T-helper 17 cell (primary cell): ENCODE data around the gene ABI1. TPM values are rescaled to one million over a fixed set of nuclear protein-coding genes. Genes with fewer than 3 reads are reported as not detected.

Experiments
- ATAC-seq: fragments of 150-1000 bp; cut with Tn5 transposase; 2 replicates; pipeline ENCODE4 v1.10.0; 2021; ENCODE audit warnings: mild to moderate bottlenecking, moderate library complexity
- DNase-seq, 3 donors: peaks; one replicate each; pipeline versions ENCODE4 v3.0.0 to v3.0.0-alpha.2; 2020 to 2021
- H3K9me3 ChIP-seq: one replicate; pipeline ENCODE4 v1.7.0; 2013; ENCODE audit warnings: low read length, mild to moderate bottlenecking; ENCODE audit not compliant: control insufficient read depth, poor library complexity, severe bottlenecking
- H3K27ac Mint-ChIP-seq: one replicate; pipeline ENCODE4 v1.8.0; 2022; ENCODE audit warnings: mild to moderate bottlenecking, moderate library complexity, mixed read lengths
- H3K27me3 Mint-ChIP-seq: one replicate; pipeline ENCODE4 v1.8.0; 2022; ENCODE audit warnings: mixed read lengths
- H3K36me3 Mint-ChIP-seq: one replicate; pipeline ENCODE4 v1.8.0; 2022; ENCODE audit warnings: low read depth, mixed read lengths
- H3K4me1 Mint-ChIP-seq: one replicate; pipeline ENCODE4 v1.8.0; 2022; ENCODE audit warnings: mild to moderate bottlenecking, mixed read lengths
- H3K4me3 Mint-ChIP-seq: one replicate; pipeline ENCODE4 v1.8.0; 2022; ENCODE audit warnings: mild to moderate bottlenecking, moderate library complexity, mixed read lengths
- total RNA-seq, 4 donors: library from RNA in 2 of 4; stranded (reverse) in 2 of 4; gene quantifications; one replicate each; pipeline ENCODE4 v1.2.3 and lab custom pipeline; 2022 to 2026

The ABI1 gene
- total RNA-seq, 2 donors from 2014 or later, result 75.5 to 99.4 TPM

- ATAC-seq (no peak), DNase-seq (no peak)
- Mint-ChIP-seq H3K36me3 (no peaks in the 10 kb centered on the region), H3K4me3 (no peak overlapping the region), H3K27me3 (no peaks in the 10 kb centered on the region), H3K4me1 (peaks cover 50% of the 10 kb centered on the region), H3K27ac (peak overlapping the region; percentile 2)
- no peaks in the 10 kb centered on the region for H3K9me3 ChIP-seq
Measured at GRCh38 chr10:26806557-26806956, 54.2 kb downstream of the ABI1 start.

GRCh38 chr10:26805567-26806245 lies 55.1 kb downstream of the ABI1 start:
- H3K27me3 Mint-ChIP-seq, result no peaks in the 10 kb centered on the region
- H3K36me3 Mint-ChIP-seq, result no peaks in the 10 kb centered on the region
- DNase-seq (no peak), ATAC-seq (peak; percentile 18)
- H3K27ac Mint-ChIP-seq, result peak overlapping the region; percentile 2
- H3K4me3 Mint-ChIP-seq, result peak overlapping the region; percentile 68
- no peaks in the 10 kb centered on the region for H3K9me3 ChIP-seq
- H3K4me1 Mint-ChIP-seq, result peaks cover 54% of the 10 kb centered on the region

GRCh38 chr10:26804418-26805393 lies 56.1 kb downstream of the ABI1 start:
- H3K36me3 Mint-ChIP-seq, result no peaks in the 10 kb centered on the region
- no peak for DNase-seq
- H3K4me3 Mint-ChIP-seq, result peak overlapping the region; percentile 36
- peak; percentile 55 for ATAC-seq
- H3K27me3 Mint-ChIP-seq, result no peaks in the 10 kb centered on the region
- H3K27ac Mint-ChIP-seq, result peak overlapping the region; percentile 66
- H3K9me3 ChIP-seq, result no peaks in the 10 kb centered on the region
- H3K4me1 Mint-ChIP-seq, result peaks cover 60% of the 10 kb centered on the region

GRCh38 chr10:26803849-26804248 lies 56.9 kb downstream of the ABI1 start:
- H3K9me3 ChIP-seq, result no peaks in the 10 kb centered on the region
- Mint-ChIP-seq H3K4me1 (peaks cover 61% of the 10 kb centered on the region), H3K36me3 (no peaks in the 10 kb centered on the region), H3K27ac (no peak overlapping the region), H3K27me3 (no peaks in the 10 kb centered on the region), H3K4me3 (no peak overlapping the region)
- ATAC-seq (no peak), DNase-seq (no peak)

- H3K4me1 Mint-ChIP-seq, result peaks cover 65% of the 10 kb centered on the region
- no peak for ATAC-seq
- H3K27me3 Mint-ChIP-seq, result no peaks in the 10 kb centered on the region
- H3K36me3 Mint-ChIP-seq, result no peaks in the 10 kb centered on the region
- H3K4me3 Mint-ChIP-seq, result peak overlapping the region; percentile 47
- DNase-seq, result no peak
- no peaks in the 10 kb centered on the region for H3K9me3 ChIP-seq
- no peak overlapping the region for H3K27ac Mint-ChIP-seq
Measured at GRCh38 chr10:26802527-26802926, 58.2 kb downstream of the ABI1 start.

GRCh38 chr10:26801831-26802230 lies 58.9 kb downstream of the ABI1 start:
- Mint-ChIP-seq H3K27ac (no peak overlapping the region), H3K4me3 (no peak overlapping the region), H3K4me1 (peaks cover 65% of the 10 kb centered on the region), H3K36me3 (no peaks in the 10 kb centered on the region), H3K27me3 (no peaks in the 10 kb centered on the region)
- no peaks in the 10 kb centered on the region for H3K9me3 ChIP-seq
- ATAC-seq (no peak), DNase-seq (no peak)

- H3K27ac Mint-ChIP-seq, result peak overlapping the region; percentile 21
Measured at GRCh38 chr10:26801274-26801673, 59.5 kb downstream of the ABI1 start.

GRCh38 chr10:26800468-26800867 lies 60.3 kb downstream of the ABI1 start:
- no peaks in the 10 kb centered on the region for H3K9me3 ChIP-seq
- peaks cover 3% of the 10 kb centered on the region for H3K36me3 Mint-ChIP-seq
- H3K4me3 Mint-ChIP-seq, result no peak overlapping the region
- H3K4me1 Mint-ChIP-seq, result peaks cover 52% of the 10 kb centered on the region
- DNase-seq (no peak), ATAC-seq (no peak)
- H3K27me3 Mint-ChIP-seq, result no peaks in the 10 kb centered on the region
- peak overlapping the region; percentile 21 for H3K27ac Mint-ChIP-seq

More at GRCh38 chr10:26801274-26801673, 59.5 kb downstream of the ABI1 start:
- Mint-ChIP-seq H3K27me3 (no peaks in the 10 kb centered on the region), H3K36me3 (no peaks in the 10 kb centered on the region), H3K4me3 (no peak overlapping the region), H3K4me1 (peaks cover 60% of the 10 kb centered on the region)
- H3K9me3 ChIP-seq, result no peaks in the 10 kb centered on the region
- DNase-seq, result no peak
- ATAC-seq, result no peak

- Mint-ChIP-seq H3K27ac (no peak overlapping the region), H3K27me3 (no peaks in the 10 kb centered on the region), H3K4me3 (no peak overlapping the region), H3K36me3 (peaks cover 3% of the 10 kb centered on the region), H3K4me1 (peaks cover 43% of the 10 kb centered on the region)
- DNase-seq (no peak), ATAC-seq (no peak)
- no peaks in the 10 kb centered on the region for H3K9me3 ChIP-seq
Measured at GRCh38 chr10:26799342-26799741, 61.4 kb downstream of the ABI1 start.

GRCh38 chr10:26798298-26798697 lies 62.5 kb downstream of the ABI1 start:
- peaks cover 41% of the 10 kb centered on the region for H3K4me1 Mint-ChIP-seq

GRCh38 chr10:26797340-26797739 lies 63.4 kb downstream of the ABI1 start:
- ATAC-seq (no peak), DNase-seq (no peak)
- H3K9me3 ChIP-seq, result no peaks in the 10 kb centered on the region
- Mint-ChIP-seq H3K4me1 (peaks cover 38% of the 10 kb centered on the region), H3K27me3 (no peaks in the 10 kb centered on the region), H3K36me3 (peaks cover 3% of the 10 kb centered on the region), H3K27ac (no peak overlapping the region), H3K4me3 (no peak overlapping the region)

More at GRCh38 chr10:26798298-26798697, 62.5 kb downstream of the ABI1 start:
- no peak overlapping the region for H3K27ac Mint-ChIP-seq
- no peaks in the 10 kb centered on the region for H3K9me3 ChIP-seq
- no peaks in the 10 kb centered on the region for H3K27me3 Mint-ChIP-seq
- ATAC-seq, result no peak
- peaks cover 3% of the 10 kb centered on the region for H3K36me3 Mint-ChIP-seq
- no peak for DNase-seq
- no peak overlapping the region for H3K4me3 Mint-ChIP-seq

GRCh38 chr10:26792758-26793495 lies 67.8 kb downstream of the ABI1 start:
- H3K9me3 ChIP-seq, result no peaks in the 10 kb centered on the region
- H3K4me1 Mint-ChIP-seq, result peaks cover 21% of the 10 kb centered on the region
- no peak overlapping the region for H3K4me3 Mint-ChIP-seq
- H3K27me3 Mint-ChIP-seq, result no peaks in the 10 kb centered on the region
- DNase-seq (no peak), ATAC-seq (no peak)
- H3K27ac Mint-ChIP-seq, result peak overlapping the region; percentile 53
- peaks cover 3% of the 10 kb centered on the region for H3K36me3 Mint-ChIP-seq
